WTC11 (cell line): ENCODE measurements around the gene GLMN.
"Not testable (repeated sequence)": the region's sequence is repeated elsewhere in the genome, so short reads cannot be mapped to it uniquely, and the experiment has no call there.

ENCODE experiments used
- CREM ChIP-seq: sonication (generic); formaldehyde crosslinking; IDR thresholded peaks from 2 replicates; pipeline ENCODE4 v1.8.1; 2022; ENCODE audit warnings: mild to moderate bottlenecking, missing genetic modification reagents, moderate library complexity
- CTCF ChIP-seq: fragments of 200-600 bp; IDR thresholded peaks from 2 replicates; pipeline ENCODE4 v1.8.0; 2022; ENCODE audit warnings: antibody characterized with exemption
- ELF4 ChIP-seq: sonication (generic); formaldehyde crosslinking; IDR thresholded peaks from 2 replicates; pipeline ENCODE4 v1.8.1; 2022; ENCODE audit warnings: low read depth, mild to moderate bottlenecking, moderate library complexity, missing genetic modification reagents
- GABPB1 ChIP-seq: sonication (generic); formaldehyde crosslinking; IDR thresholded peaks from 2 replicates; pipeline ENCODE4 v1.8.1; 2023; ENCODE audit warnings: mild to moderate bottlenecking, missing genetic modification reagents
- SMAD3 ChIP-seq: sonication (generic); formaldehyde crosslinking; IDR thresholded peaks from 2 replicates; pipeline ENCODE4 v1.8.0; 2022; ENCODE audit warnings: missing genetic modification reagents, mild to moderate bottlenecking, borderline replicate concordance
- TF ChIP-seq, protein P1 (sequence below): sonication (generic); formaldehyde crosslinking; IDR thresholded peaks from 2 replicates; pipeline ENCODE4 v1.8.0; 2022; ENCODE audit warnings: mild to moderate bottlenecking, missing genetic modification reagents

DNA sequence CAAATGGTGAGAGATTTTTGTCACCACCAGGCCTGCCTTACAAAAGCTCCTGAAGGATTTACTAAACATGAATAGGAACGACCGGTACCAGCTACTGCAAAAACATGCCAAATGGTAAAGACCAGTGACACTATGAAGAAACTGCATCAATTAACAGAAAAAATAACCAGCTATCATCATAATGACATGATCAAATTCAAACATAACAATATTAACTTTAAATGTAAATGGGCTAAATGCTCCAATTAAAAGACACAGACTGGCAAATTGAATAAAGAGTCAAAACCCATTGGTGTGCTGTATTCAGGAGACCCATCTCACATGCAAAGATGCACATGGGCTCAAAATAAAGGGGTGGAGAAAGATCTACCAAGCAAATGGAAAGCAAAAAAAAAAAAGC lies 17.4 kb downstream of the GLMN start:
- not testable (repeated sequence) for TF ChIP-seq CTCF; CREM (CRISPR knock-in tag); GABPB1 (CRISPR knock-in tag); SMAD3 (CRISPR knock-in tag); ELF4 (CRISPR knock-in tag)
- TF ChIP-seq, protein P1, sequence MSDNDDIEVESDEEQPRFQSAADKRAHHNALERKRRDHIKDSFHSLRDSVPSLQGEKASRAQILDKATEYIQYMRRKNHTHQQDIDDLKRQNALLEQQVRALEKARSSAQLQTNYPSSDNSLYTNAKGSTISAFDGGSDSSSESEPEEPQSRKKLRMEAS, result not testable (repeated sequence)
